ENCODE results near the gene PRKN.

Gene PRKN

DNA sequence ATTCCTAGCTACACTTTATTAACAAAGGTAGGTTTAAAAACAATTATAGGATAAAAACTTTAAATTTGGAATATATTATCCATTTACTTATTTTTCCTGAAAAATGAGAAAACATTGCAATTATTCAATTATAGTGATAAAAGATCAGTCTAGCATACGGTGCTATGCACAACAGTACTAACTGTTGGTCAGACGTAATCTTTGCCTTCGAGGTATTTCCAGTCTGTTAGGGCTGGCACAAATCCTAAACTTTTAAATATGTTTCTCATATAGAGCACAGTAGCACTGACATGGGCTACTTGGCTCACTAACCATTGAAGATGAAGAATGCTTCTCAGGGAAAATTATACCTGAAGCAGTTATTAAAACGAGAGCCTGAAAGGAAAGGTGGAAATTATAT lies 214.8 kb downstream of the PRKN start:
- ChIA-PET CTCF (no interaction called here), POLR2A (no interaction called here)

DNA sequence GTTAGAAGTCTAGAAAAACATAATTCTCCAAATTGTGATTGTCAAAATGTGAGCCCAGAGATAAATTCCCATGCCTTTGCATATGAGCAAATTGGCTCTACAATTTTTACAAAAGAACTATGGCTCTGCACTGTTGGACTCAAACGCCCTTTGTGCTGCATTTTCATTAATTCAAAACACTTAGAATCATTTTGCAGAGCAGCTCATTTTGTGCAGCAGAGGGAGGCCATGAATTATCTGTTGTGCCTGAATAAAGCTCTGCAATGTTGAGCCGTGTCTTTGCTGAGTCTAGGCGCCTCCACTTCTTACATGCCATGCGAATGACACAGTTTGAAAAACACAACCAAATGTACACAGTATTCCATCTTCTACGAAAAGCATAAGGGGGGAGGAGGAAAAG lies 230.2 kb downstream of the PRKN start:
- no peaks in the 10 kb centered on the region for H3K36me3 ChIP-seq (ENCODE audit: control insufficient read depth in 2 of 2, insufficient read depth in 1 of 2, low read length in 2 of 2)
- no peak overlapping the region for H3K4me3 ChIP-seq (ENCODE audit: low read depth, low read length)
- ChIA-PET CTCF (interaction anchor here (1.0 kb wide), 1 partner anchor 25 kb away, joined by 4 read pairs; no protein-coding TSS in a partner anchor), POLR2A (no interaction called here)
- TF ChIP-seq ZNF37A (tag by site-specific recombination; IDR thresholded peaks at IDR 0.05) (no peak), ZNF785 (tag by site-specific recombination; IDR thresholded peaks at IDR 0.05) (no peak)
- H3K4me1 ChIP-seq (ENCODE audit: control insufficient read depth, insufficient read depth, low read length): no peaks in the 10 kb centered on the region
- H3K9me3 ChIP-seq (ENCODE audit: control insufficient read depth, insufficient read depth, low read depth, low read length): no peaks in the 10 kb centered on the region
- H3K27ac ChIP-seq (ENCODE audit: extremely low read depth, low read depth, low read length): no peak overlapping the region

More for the DNA sequence above, 214.8 kb downstream of the PRKN start:
- H3K27ac ChIP-seq (ENCODE audit: extremely low read depth, low read depth, low read length): no peak overlapping the region
- no peaks in the 10 kb centered on the region for H3K4me1 ChIP-seq (ENCODE audit: control insufficient read depth, insufficient read depth, low read length)
- no peaks in the 10 kb centered on the region for H3K9me3 ChIP-seq (ENCODE audit: control insufficient read depth, insufficient read depth, low read depth, low read length)
- TF ChIP-seq ZNF654 (tag by site-specific recombination; IDR thresholded peaks at IDR 0.05; ENCODE audit: low read depth) (no peak), ZBTB48 (tag by site-specific recombination; IDR thresholded peaks at IDR 0.05) (no peak), YY2 (tag by site-specific recombination; IDR thresholded peaks at IDR 0.05) (no peak), ZFP69B (tag by site-specific recombination; IDR thresholded peaks at IDR 0.05) (no peak), ZNF747 (tag by site-specific recombination; IDR thresholded peaks at IDR 0.05) (no peak), ZNF133 (tag by site-specific recombination; IDR thresholded peaks at IDR 0.05) (no peak), ZNF16 (tag by site-specific recombination; IDR thresholded peaks at IDR 0.05; ENCODE audit: low read depth) (no peak)
- TF ChIP-seq, protein P1, sequence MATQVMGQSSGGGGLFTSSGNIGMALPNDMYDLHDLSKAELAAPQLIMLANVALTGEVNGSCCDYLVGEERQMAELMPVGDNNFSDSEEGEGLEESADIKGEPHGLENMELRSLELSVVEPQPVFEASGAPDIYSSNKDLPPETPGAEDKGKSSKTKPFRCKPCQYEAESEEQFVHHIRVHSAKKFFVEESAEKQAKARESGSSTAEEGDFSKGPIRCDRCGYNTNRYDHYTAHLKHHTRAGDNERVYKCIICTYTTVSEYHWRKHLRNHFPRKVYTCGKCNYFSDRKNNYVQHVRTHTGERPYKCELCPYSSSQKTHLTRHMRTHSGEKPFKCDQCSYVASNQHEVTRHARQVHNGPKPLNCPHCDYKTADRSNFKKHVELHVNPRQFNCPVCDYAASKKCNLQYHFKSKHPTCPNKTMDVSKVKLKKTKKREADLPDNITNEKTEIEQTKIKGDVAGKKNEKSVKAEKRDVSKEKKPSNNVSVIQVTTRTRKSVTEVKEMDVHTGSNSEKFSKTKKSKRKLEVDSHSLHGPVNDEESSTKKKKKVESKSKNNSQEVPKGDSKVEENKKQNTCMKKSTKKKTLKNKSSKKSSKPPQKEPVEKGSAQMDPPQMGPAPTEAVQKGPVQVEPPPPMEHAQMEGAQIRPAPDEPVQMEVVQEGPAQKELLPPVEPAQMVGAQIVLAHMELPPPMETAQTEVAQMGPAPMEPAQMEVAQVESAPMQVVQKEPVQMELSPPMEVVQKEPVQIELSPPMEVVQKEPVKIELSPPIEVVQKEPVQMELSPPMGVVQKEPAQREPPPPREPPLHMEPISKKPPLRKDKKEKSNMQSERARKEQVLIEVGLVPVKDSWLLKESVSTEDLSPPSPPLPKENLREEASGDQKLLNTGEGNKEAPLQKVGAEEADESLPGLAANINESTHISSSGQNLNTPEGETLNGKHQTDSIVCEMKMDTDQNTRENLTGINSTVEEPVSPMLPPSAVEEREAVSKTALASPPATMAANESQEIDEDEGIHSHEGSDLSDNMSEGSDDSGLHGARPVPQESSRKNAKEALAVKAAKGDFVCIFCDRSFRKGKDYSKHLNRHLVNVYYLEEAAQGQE (tag by site-specific recombination; IDR thresholded peaks at IDR 0.05): no peak
- TF ChIP-seq, protein P2, sequence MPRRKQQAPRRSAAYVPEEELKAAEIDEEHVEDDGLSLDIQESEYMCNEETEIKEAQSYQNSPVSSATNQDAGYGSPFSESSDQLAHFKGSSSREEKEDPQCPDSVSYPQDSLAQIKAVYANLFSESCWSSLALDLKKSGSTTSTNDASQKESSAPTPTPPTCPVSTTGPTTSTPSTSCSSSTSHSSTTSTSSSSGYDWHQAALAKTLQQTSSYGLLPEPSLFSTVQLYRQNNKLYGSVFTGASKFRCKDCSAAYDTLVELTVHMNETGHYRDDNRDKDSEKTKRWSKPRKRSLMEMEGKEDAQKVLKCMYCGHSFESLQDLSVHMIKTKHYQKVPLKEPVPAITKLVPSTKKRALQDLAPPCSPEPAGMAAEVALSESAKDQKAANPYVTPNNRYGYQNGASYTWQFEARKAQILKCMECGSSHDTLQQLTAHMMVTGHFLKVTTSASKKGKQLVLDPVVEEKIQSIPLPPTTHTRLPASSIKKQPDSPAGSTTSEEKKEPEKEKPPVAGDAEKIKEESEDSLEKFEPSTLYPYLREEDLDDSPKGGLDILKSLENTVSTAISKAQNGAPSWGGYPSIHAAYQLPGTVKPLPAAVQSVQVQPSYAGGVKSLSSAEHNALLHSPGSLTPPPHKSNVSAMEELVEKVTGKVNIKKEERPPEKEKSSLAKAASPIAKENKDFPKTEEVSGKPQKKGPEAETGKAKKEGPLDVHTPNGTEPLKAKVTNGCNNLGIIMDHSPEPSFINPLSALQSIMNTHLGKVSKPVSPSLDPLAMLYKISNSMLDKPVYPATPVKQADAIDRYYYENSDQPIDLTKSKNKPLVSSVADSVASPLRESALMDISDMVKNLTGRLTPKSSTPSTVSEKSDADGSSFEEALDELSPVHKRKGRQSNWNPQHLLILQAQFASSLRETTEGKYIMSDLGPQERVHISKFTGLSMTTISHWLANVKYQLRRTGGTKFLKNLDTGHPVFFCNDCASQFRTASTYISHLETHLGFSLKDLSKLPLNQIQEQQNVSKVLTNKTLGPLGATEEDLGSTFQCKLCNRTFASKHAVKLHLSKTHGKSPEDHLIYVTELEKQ (tag by site-specific recombination; IDR thresholded peaks at IDR 0.05; ENCODE audit: borderline replicate concordance): no peak
- no peaks in the 10 kb centered on the region for H3K36me3 ChIP-seq (ENCODE audit: control insufficient read depth in 2 of 2, insufficient read depth in 1 of 2, low read length in 2 of 2)
- H3K4me3 ChIP-seq (ENCODE audit: low read depth, low read length): no peak overlapping the region

DNA sequence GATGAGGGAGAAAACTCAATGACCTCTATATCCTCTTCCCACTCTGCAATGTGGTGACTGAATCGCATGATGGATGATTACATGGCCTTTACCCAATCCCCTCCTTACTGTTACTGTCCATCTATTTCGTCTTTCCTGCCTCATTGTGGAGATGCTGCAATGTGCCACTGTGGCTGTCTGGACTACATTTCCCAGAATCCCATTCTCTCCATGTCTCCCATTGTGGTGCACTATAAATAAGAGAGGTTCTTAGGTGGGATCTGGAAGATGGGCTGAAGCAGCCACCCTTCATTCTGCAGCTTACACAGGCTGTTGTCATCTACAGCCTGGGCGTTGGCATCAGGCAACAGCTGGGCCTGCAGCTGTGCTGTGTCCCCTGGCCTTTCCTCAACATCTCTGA lies 233.6 kb downstream of the PRKN start:
- POLR2A ChIA-PET: no interaction called here
- Histone ChIP-seq H3K4me3 (ENCODE audit: low read depth, low read length) (no peak overlapping the region), H3K9me3 (ENCODE audit: control insufficient read depth, insufficient read depth, low read depth, low read length) (no peaks in the 10 kb centered on the region), H3K4me1 (ENCODE audit: control insufficient read depth, insufficient read depth, low read length) (no peaks in the 10 kb centered on the region), H3K27ac (ENCODE audit: extremely low read depth, low read depth, low read length) (no peak overlapping the region), H3K36me3 (ENCODE audit: control insufficient read depth in 2 of 2, insufficient read depth in 1 of 2, low read length in 2 of 2) (no peaks in the 10 kb centered on the region)
- CTCF ChIA-PET: no interaction called here
- TF ChIP-seq ZNF785 (tag by site-specific recombination; IDR thresholded peaks at IDR 0.05) (no peak), ZNF133 (tag by site-specific recombination; IDR thresholded peaks at IDR 0.05) (no peak), ZNF629 (tag by site-specific recombination; IDR thresholded peaks at IDR 0.05) (no peak), ZNF350 (tag by site-specific recombination; IDR thresholded peaks at IDR 0.05) (no peak), ZSCAN5A (tag by site-specific recombination; IDR thresholded peaks at IDR 0.05) (no peak), ZNF548 (tag by site-specific recombination; IDR thresholded peaks at IDR 0.05) (no peak), REPIN1 (tag by site-specific recombination; IDR thresholded peaks at IDR 0.05; ENCODE audit: low read depth) (no peak), ZFP69B (tag by site-specific recombination; IDR thresholded peaks at IDR 0.05) (no peak), ZNF404 (tag by site-specific recombination; IDR thresholded peaks at IDR 0.05) (no peak), KLF7 (tag by site-specific recombination; IDR thresholded peaks at IDR 0.05; ENCODE audit: borderline replicate concordance) (no peak)
- TF ChIP-seq, protein P3, sequence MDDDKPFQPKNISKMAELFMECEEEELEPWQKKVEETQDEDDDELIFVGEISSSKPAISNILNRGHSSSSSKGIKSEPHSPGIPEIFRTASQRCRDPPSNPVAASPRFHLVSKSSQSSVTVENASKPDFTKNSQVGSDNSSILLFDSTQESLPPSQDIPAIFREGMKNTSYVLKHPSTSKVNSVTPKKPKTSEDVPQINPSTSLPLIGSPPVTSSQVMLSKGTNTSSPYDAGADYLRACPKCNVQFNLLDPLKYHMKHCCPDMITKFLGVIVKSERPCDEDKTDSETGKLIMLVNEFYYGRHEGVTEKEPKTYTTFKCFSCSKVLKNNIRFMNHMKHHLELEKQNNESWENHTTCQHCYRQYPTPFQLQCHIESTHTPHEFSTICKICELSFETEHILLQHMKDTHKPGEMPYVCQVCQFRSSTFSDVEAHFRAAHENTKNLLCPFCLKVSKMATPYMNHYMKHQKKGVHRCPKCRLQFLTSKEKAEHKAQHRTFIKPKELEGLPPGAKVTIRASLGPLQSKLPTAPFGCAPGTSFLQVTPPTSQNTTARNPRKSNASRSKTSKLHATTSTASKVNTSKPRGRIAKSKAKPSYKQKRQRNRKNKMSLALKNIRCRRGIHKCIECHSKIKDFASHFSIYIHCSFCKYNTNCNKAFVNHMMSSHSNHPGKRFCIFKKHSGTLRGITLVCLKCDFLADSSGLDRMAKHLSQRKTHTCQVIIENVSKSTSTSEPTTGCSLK (tag by site-specific recombination; IDR thresholded peaks at IDR 0.05): no peak
- TF ChIP-seq, protein P4, sequence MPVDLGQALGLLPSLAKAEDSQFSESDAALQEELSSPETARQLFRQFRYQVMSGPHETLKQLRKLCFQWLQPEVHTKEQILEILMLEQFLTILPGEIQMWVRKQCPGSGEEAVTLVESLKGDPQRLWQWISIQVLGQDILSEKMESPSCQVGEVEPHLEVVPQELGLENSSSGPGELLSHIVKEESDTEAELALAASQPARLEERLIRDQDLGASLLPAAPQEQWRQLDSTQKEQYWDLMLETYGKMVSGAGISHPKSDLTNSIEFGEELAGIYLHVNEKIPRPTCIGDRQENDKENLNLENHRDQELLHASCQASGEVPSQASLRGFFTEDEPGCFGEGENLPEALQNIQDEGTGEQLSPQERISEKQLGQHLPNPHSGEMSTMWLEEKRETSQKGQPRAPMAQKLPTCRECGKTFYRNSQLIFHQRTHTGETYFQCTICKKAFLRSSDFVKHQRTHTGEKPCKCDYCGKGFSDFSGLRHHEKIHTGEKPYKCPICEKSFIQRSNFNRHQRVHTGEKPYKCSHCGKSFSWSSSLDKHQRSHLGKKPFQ (tag by site-specific recombination; IDR thresholded peaks at IDR 0.05): no peak
